KBM-7 (cell line): Measurements from ENCODE around the gene TSHZ1.

Experiments used
- DNase-seq: peaks from one replicate; pipeline ENCODE4 v3.0.0-alpha.2; 2015
- in situ Hi-C: fragments of 300-500 bp; cut with MboI; formaldehyde crosslinking; loops from 2 replicates; pipeline ENCODE4 v1.14.3; 2020; ENCODE audit warnings: low sequenced_read_pairs, low pct_unique_long_range_greater_than_20kb, mixed read lengths

The TSHZ1 gene

DNA sequence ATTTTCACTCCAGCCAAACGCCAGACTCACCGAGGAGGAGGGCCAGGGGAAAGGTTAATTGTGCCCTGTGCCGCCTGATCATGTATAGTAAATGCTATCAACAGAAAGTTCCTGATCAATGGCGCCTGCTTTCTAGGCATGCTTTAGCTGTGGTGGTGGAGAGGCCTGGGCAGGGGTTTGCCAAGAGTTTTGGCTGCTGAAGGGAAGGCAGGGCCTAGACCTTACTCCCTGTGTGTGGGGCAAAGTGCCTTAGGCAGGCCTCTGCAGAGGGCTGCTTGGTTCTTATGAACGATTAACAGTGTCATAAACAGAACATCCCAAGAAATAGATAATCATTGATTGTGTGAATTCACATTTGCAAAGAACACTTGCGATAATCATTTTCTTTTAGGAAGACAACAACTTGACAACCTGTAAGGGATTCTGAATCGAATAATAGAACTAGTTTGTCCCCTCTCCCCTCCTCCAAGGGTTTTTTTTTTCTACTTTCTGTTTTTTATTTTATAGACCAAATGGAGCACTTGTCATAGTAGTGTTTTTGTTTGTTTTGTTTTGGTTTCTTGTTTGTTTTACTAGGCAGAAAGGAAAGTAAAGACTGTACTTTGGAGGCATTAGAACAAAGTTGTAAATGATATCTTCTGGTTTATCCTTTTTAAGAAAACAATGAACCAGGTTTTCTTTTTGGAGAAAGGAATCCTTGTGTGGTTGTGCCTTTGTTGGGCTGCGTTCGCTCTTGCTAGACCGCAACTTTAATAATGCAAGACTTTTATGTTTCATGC, 6.5 kb downstream of the TSHZ1 start:
- in situ Hi-C loops, result no loop called here
- no peak for DNase-seq

DNA sequence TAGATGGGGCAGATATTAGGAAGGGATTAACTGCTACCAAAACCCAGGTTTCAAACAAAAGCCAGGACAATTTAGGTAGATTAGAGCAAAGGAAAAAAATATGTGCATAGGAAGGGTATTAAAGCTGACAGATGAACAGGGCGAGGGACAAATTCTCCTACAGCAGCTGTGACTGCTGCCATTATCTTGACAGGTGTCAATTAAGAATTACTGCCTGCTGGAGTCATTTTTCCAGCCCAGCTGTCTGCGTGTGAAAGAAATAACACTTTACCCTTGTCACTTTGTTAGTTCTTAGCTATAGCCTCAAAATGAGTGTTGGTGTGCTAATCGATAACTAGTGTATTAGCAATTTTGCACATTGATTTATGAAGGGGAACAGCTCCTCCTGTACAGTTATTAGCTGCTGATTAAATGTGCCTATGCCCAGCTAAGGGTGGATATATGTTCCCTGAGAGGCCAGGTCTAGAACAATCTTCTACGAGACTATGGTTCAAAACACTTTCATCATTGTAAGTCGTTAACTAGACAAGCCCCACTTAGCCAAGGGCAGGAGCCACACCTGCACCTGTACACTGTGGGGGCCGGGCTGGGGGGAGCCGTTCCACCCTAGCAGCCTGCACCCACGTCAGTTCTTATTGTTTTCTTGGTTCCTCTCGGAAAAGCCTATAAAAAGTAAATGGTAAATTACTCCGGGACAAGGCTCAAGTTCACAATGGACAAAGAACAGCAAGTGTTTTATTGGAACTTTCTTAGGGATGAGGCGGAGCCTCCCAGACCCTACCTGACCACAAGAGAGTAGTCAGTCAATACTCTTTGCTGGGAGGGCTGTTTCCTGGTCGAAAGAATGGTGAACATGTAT, 7.7 kb downstream of the TSHZ1 start:
- in situ Hi-C loops, result no loop called here
- DNase-seq, result no peak

DNA sequence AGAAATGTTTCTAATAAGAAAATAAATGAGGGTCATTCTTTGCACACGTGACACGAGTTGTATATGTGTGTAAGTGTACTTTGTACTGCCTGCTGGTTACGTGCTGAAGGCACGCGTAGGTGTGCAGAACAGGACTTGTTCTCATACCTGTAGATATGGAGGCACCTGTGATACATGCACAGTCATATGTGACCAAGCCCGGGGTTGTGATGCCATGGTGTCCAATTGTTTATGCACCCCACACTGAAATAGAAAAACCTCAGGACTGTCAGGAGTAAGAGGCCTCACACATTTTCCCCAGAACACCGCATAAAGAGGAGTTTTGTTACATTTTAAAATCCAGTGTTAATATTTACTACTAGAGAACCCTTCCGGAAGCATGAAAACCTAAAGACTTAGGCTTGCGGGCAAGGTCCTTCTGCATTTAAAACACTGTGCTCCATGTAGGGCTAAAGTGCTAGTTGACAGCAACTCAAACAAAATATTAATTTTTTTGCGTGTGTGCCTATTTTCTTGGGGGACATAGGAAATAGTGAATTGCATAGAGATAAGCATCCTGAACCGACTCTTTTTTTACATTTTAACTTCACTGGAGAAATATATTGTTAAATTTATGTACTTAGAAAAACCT, 9.3 kb downstream of the TSHZ1 start:
- in situ Hi-C loops, result no loop called here

DNA sequence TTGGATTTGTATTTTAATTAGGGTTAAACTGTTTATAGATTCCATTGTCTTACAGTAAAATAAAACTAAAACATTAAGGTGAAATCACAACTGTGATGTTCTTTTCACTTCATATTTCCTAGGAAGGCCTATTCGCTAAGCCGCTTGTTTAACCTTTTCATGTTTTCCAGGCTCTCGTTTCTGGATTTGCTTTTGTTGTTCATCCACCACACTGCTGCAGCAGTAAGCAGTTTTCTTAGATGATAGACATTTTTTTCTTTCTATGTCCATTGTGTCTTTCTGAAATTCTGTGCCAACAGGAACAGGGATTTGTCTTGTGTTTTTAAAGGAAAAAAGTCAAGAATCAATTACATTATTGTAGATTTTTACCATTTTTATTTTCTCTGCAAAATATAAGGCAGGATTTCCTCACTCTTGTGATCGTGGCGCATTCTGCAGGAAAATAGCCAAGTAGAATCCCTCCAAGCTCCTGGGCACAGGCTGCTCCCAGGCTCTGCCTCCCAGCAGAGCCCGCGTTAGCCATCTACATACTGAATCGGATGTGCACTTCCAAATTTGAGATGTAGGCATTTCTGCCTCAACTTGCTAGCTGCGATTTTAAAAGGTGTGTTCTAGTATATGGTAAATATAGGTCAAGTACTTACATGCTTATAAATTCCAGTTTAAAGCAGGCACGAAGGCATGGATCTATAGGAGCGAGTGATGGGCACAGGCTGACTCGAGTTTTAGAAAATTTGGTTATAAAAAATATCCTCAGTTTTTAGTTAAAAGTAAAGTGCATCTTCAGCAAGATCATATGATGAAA, 10.2 kb downstream of the TSHZ1 start:
- in situ Hi-C loops, result no loop called here
- DNase-seq, result no peak

More for the DNA sequence above, 9.3 kb downstream of the TSHZ1 start:
- DNase-seq, result no peak

DNA sequence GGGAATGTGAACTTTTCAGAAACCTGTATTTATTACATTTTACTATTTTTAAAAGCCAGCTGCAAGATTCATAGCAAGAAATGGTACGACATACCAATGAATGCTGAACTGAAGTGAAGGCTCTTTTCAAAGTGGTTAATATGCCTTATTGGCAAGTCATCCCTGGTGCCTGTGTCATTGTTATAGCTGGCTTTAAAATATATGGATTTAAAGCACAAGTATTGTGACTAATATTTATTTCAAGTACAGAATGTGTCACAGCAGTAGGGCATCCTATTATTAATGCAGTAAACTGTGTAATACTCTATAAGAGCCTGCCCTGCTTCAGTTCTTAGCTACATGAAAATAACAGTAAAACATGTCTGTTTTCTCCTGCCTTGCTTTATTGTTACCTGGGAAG, 10.8 kb downstream of the TSHZ1 start:
- in situ Hi-C loops, result no loop called here
- DNase-seq, result no peak

DNA sequence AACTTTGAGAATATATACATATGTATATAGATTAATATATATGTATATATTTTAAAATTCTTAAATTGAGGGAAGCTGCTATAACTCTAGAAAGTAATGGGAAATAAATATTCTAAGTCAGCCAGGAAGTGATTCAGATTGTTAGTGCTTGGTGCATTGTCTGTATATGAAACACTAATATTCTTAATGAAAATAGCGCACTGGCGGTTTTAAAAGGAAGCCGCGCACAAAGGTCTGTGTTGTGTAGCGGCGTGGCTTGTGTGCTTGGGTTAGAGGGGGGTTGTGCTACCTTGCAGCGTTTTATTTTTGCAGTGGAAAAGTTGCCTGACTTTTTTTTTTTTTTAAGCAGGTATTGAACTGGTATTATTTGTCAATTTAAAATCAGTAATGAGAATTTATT, 11.3 kb downstream of the TSHZ1 start:
- DNase-seq, result no peak
- in situ Hi-C loops, result no loop called here

DNA sequence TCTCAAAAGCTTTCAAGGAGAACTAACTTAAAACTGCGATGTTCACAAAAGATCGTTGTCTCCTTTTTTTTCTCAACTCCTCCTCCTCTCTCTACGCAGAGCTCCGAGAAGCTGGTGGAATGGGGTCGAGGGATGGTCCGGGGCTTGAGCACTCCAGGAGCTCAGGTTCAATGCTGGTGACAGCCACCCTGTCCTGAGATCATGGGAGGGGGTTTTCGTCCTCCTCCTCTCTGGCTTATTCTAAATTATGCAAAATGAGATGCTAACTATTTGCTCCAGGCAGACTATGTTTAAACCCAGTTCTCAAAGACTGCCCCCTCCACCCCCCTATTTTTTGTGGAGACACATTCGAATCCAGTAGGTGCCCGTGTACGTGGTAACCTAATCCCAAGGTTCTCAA, 11.8 kb downstream of the TSHZ1 start:
- in situ Hi-C loops, result no loop called here
- no peak for DNase-seq

DNA sequence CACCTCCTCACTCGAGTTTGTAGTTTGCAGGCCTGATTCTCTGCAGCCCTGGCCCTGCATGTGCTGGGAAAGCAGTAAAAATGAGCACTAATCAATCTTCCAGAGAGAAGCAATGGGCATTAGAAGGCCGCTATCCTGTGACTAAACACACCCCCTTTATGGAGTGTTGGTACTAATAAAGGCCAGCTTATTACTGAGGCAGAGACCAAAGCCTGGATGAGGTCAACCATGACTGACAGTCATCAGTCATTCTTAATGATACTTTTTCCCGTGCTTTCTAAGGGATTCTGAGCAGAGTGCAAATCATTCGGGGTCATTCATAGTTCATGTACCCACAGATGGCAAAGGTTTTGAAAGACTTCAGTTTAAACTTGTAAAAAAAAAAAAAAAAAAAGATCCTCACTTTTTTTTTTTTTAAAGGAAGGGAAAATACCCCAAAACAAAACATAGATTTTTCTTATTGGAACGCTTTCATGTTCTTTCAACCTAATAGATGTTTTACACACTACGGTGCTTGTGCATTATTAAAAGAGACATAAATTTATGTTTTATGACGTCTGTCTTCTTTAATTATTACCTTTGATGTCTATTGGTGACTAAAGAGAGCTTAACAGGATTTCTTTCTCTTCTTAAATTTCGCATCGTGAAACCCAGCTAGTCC, 13.2 kb downstream of the TSHZ1 start:
- no peak for DNase-seq
- in situ Hi-C loops, result no loop called here

DNA sequence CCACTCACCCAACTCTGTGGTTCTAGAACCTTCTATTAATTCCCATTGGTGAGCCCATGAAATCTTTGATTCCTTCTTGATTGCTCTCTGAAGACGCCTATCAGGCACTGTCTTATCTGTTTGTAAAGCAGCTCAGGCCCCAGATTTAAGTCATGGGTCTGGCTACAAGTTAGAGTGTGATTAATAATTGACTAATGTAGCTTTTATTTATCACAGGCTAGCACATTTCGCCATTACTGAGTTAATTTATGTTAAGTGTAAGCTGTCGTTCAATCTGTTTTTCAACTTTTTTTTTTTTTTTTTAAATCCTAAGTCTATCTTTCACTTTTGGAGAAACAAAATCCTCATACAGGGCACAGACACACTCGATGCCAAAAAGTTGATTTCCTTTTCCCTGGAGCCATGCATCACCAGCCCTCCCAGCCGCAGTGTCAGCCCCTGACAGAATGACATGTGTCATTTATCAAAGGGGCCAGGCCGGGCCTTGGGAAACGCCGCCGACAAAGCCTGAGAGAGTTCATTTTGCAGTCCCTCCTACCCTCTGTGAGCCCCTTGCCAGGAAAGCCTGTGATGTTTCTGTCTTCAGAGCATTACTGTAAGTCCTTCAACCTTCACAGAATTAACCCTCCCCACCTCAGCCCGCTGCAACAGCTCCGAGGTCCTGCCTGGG, 15.8 kb downstream of the TSHZ1 start:
- in situ Hi-C loops, result no loop called here
- no peak for DNase-seq

DNA sequence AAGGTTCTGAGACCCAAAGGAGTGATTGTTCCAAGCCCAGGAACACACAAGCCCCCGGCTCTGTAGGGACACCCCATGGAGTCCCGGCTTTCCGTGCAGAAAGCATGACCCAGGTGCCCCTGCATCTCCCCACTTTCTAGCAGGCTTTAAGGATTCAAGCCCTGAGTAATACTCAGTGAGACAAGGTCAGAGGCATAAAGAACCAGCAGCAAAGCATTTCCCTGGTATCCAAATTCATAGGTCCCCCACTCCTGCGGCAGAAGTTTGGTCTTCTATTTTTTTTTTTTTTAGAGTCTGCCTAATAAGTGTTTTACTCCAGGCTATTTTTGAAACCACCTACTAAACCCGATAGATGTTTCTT, 16.3 kb downstream of the TSHZ1 start:
- in situ Hi-C loops, result no loop called here
- DNase-seq, result no peak

DNA sequence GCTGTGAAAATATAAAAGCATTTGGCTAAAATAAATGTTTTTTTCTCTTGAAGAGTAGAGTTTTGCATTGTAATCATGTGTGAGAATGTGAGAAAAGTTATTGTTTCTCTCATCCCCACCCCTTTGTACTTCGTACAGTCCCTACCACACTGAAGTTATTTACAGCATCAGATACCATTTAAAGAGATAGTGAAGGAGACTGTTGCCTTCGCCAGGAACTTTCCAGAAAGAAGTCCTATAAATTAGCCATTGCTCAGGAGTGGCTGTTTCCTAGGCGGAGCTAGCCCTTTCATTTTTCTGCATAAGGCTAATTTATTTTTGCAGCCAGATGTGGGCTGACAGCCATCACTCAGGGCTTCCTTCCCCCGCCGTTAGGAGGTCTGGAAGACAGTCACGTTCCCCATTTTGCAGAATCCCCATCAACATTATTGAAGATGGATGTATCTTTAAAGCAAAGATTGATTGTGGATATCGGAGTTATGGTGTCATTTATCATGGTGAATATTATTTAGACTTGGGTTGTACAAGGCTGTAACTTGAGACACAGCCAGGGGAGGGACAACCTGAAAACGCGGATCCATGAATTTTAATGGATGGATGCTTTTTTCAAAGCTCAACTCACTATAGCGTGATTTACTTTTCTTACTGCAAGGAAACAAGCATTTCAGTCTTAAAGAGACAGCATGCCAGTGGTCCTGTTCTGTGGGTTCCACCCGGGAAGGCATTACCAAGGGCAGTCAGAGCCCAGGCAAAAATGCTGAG, 17.1 kb downstream of the TSHZ1 start:
- in situ Hi-C loops, result no loop called here
- no peak for DNase-seq

DNA sequence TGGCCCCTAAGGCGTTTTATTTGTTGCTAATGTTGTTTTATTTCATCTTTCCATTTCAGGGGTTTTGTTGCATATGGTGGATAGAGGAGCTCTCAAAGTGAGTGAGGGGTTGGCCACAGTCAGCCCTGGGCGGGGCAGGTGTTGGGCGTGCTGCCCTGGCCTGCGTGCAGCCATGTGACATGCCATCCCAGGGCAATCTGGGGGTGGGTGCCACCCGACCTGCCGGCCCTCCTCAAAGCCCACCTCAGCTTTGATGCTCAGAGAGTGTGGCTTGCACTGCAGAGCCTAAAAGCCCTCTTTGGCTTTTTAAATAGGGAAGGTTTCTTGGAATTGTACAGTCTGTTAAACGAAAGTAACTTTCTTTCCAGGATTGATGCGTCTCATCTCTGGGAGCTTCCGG, 18.4 kb downstream of the TSHZ1 start:
- in situ Hi-C loops, result no loop called here

DNA sequence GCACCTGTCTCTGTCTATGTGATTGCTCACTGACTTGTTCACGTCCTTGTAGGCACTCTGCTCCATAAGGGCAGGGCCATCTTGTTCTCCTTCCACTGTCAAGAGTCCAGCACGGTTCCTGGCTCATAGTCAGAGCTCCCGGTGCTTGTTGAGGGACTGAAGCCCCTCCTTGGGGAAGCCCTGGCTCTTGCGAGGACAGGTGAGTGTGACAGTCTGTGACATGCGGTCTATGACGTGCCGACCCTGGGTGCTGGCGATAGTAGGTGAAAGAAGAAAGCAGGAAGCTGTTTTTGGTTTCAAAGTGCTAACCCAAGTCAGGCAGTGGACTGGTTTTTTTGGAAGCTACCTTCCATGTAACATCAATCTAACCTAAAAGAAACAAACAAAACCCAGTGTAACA, 18.8 kb downstream of the TSHZ1 start:
- no peak for DNase-seq
- in situ Hi-C loops, result no loop called here

More for the DNA sequence above, 18.4 kb downstream of the TSHZ1 start:
- DNase-seq, result no peak

DNA sequence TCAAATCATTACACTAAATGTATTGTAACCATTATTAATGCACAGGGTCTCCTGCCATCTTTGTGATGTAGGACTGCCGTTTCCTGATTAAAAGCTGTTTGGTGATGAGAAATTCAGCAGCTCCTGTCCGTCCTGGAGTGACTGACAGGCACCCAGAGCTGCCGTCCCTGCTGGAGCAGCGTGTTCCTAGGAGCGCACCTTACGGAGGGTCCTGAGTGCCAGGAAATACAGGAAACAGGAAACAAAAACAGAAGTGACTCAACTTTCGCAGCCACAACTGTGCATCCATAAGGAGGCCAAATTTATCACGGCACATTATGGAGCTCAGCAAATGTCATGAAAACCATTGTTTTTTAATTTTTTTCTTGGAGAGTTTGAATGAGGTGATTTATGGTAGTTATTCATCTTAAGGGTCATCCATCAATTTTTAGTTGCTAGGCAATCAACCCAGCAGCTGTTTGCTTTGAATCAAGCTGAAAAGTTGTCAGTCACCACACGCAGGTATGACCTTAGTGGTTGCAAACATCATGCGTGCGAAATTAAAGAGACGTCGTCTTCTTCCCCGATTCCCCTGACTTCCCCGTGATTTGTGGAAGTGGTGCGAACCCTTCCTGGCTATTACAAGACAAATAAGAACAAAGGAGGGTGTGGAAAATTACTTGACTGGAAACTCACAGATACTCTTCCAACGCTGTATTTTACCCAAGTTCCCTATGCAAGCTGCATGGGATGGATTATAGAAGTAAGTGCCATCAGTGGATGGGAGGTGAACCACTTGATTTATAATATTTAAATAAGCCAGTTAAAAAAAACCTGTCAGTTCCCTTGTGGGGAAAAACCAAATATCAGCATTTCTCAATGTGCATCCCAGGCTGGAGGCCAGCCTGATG, 19.8 kb downstream of the TSHZ1 start:
- DNase-seq, result peak; percentile 31
- in situ Hi-C loops, result no loop called here

DNA sequence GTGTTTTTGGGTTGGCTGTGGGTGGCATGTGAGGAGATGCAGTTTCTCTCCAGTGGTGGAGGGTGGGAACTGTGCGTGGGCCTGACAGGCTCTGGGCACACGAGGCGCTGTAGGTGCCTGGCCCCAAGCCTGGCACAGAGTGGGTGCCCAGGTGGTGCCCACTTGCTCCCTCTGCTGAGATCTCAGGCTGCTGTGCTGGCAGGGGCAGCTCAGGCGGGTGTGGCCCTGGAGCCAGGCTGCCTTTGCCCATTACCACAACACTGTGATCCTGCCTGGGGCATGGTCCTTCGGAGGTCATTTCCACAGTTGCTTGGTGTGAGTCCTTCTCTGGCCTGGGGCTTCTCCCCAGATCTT, 20.4 kb downstream of the TSHZ1 start:
- DNase-seq, result no peak
- in situ Hi-C loops, result no loop called here

DNA sequence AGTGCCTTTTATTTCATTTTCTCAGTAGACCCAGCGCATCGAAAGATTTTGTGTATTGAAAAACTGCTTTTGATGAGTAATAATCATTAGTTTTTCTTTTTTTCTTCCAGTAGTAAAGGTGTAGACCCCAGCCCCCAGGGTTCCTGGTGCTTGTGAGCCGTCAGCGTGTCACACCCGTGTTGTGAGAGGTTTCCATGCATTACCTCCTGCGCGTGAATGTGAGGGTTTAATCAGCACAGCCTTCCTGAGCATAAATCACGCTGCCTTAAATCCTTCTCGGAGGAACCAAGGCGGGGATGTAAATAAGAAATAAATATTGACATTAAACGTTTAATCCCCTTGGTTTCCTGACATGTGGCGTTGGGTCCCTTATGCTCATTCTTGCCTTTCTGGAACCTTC, 24.3 kb downstream of the TSHZ1 start:
- in situ Hi-C loops, result no loop called here
- DNase-seq, result no peak

DNA sequence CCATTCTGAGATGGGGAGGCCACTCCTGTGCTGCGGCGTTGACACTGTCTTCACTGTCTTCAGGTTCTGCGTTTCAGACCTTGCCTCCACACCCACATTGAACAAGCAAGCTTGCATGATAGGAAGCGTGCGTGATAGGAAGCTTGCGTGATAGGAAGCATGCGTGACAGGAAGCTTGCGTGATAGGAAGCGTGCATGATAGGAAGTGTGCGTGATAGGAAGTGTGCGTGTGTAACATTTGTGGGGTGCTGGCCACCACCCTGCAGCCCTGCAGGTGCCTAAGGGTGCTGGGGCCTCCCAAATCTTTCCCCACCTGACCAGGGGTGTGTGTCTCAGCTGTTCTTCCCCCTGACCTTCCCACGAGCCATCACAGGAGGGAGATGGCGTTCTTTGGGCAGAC, 25.3 kb downstream of the TSHZ1 start:
- in situ Hi-C loops, result no loop called here

More for the DNA sequence above, 25.3 kb downstream of the TSHZ1 start:
- DNase-seq, result no peak
